Spleen (tissue), 7 donors: ENCODE results near the gene PAPPA.

Source experiments
- CTCF ChIP-seq, 11 experiments: fragments of 200-600 bp in 7 of 11; fragments of 450-650 bp in 4 of 11; sonication (generic) in 4 of 11; IDR thresholded peaks in 8 of 11; conservative IDR thresholded peaks in 3 of 11; 1 replicate in 7 of 11; 2 replicates in 4 of 11; pipeline versions ENCODE4 v1.4.0 to v1.8.0; 2016 to 2021; ENCODE audit warnings: antibody characterized with exemption in 11 of 11, inconsistent platforms in 4 of 11, mild to moderate bottlenecking in 1 of 11
- POLR2A ChIP-seq, 3 donors: fragments of 450-650 bp; IDR thresholded peaks; one replicate each; pipeline ENCODE4 v1.5.1; 2017; ENCODE audit warnings: antibody characterized with exemption in 3 of 3, mild to moderate bottlenecking in 1 of 3
- donor health status: DM: no; HTN: no; CAD: no; lungs with moderate emphysema.
- donor health status: DM: no; HTN: no; CAD: no.
- donor health status: DM: no; HTN: no; CAD: no.

GRCh38 chr9:116152941-116153764 is 438 bp upstream of the PAPPA start:
- no peak for TF ChIP-seq POLR2A (IDR thresholded peaks at IDR 0.05)
- TF ChIP-seq CTCF (IDR thresholded peaks at IDR 0.05 in 8 of 11, conservative IDR thresholded peaks at IDR 0.05 in 3 of 11), result no peak
